Lower leg skin (tissue), 3 donors: ENCODE results near the gene CACYBP.

ENCODE experiments used
- POLR2A ChIP-seq, 2 donors: fragments of 450-650 bp; IDR thresholded peaks; one replicate each; pipeline ENCODE4 v1.6.1; 2016 to 2017; ENCODE audit warnings: antibody characterized with exemption in 2 of 2, mild to moderate bottlenecking in 1 of 2, moderate library complexity in 1 of 2
- TF ChIP-seq, protein P1 (sequence below), 3 donors: fragments of 450-650 bp; IDR thresholded peaks; one replicate each; pipeline ENCODE4 v1.5.1; 2016; ENCODE audit warnings: antibody characterized with exemption in 3 of 3, mild to moderate bottlenecking in 3 of 3, moderate library complexity in 2 of 3

DNA sequence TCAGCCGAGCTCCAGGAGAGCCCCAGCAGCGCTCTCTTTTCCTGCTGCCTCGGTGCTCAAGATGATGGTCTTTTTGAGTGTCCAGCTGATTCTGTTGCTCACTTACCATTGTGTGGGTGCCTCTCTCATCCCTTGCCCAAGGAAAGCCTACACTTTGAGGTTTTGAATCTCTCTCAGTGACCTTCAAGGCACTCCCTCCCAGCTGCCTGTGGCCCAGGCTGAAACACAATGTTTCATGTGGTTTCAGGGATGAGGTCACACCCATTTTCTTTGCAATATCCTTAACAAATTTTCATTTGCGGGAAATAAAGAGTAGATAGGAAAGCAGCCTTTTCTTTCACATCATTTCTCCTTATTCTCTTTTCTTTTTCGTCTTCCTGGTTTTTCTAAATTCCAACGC, 36.1 kb downstream of the CACYBP start:
- TF ChIP-seq, protein P1, sequence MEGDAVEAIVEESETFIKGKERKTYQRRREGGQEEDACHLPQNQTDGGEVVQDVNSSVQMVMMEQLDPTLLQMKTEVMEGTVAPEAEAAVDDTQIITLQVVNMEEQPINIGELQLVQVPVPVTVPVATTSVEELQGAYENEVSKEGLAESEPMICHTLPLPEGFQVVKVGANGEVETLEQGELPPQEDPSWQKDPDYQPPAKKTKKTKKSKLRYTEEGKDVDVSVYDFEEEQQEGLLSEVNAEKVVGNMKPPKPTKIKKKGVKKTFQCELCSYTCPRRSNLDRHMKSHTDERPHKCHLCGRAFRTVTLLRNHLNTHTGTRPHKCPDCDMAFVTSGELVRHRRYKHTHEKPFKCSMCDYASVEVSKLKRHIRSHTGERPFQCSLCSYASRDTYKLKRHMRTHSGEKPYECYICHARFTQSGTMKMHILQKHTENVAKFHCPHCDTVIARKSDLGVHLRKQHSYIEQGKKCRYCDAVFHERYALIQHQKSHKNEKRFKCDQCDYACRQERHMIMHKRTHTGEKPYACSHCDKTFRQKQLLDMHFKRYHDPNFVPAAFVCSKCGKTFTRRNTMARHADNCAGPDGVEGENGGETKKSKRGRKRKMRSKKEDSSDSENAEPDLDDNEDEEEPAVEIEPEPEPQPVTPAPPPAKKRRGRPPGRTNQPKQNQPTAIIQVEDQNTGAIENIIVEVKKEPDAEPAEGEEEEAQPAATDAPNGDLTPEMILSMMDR (IDR thresholded peaks at IDR 0.05), result no peak
- TF ChIP-seq POLR2A (IDR thresholded peaks at IDR 0.05), result no peak
